Panc1 (cell line): ENCODE measurements around the gene MEF2D. TPM values are rescaled to one million over a fixed set of nuclear protein-coding genes. Genes with fewer than 3 reads are reported as not detected.

ENCODE experiments used
- ATAC-seq: fragments of 200-7000 bp; cut with Tn5 transposase; 2 replicates; pipeline ENCODE4 v1.9.1; 2020; ENCODE audit warnings: mild to moderate bottlenecking, moderate library complexity
- BruUV-seq: library from RNA; stranded (reverse); fragments of 400-500 nt; replicated peaks from 2 replicates; lab custom pipeline; 2021; lab: Mats Ljungman, UMichigan
- CTCF ChIA-PET: fragments of 300-600 bp; sonication (Branson Sonifier 250); formaldehyde crosslinking; loops from one replicate; lab custom pipeline; 2022; ENCODE audit warnings: antibody characterized with exemption; lab: Charles Lee
- POLR2A ChIA-PET: fragments of 300-600 bp; sonication (Branson Sonifier 250); formaldehyde crosslinking; loops from one replicate; lab custom pipeline; 2022; ENCODE audit warnings: antibody characterized with exemption; lab: Charles Lee
- DNase-seq: peaks from one replicate; pipeline ENCODE4 v3.0.0-alpha.2; 2010; ENCODE audit warnings: low read depth, low spot score
- H3K27ac ChIP-seq: 2 replicates; pipeline ENCODE4 v1.5.1; 2011; ENCODE audit warnings: mild to moderate bottlenecking, low read length, inconsistent platforms
- H3K27me3 ChIP-seq: fragments of 200-500 bp; sonication (Bioruptor generic); 2 replicates; pipeline ENCODE4 v1.6.0; 2014; ENCODE audit warnings: low read length, inconsistent platforms; ENCODE audit not compliant: control insufficient read depth, insufficient read depth
- H3K36me3 ChIP-seq: fragments of 200-500 bp; sonication (Bioruptor generic); 2 replicates; pipeline ENCODE4 v1.5.1; 2014; ENCODE audit warnings: inconsistent platforms, mild to moderate bottlenecking, low read length, moderate library complexity; ENCODE audit not compliant: control insufficient read depth, insufficient read depth
- H3K4me1 ChIP-seq: 2 replicates; pipeline ENCODE4 v1.5.1; 2011; ENCODE audit warnings: inconsistent platforms, mild to moderate bottlenecking, low read length, moderate library complexity; ENCODE audit not compliant: control insufficient read depth, insufficient read depth
- H3K4me3 ChIP-seq, 2 experiments: 2 replicates each; pipeline ENCODE4 v1.5.1; 2011 to 2012; ENCODE audit warnings: low read depth in 2 of 2, low read length in 2 of 2, mild to moderate bottlenecking in 2 of 2, inconsistent platforms in 1 of 2, moderate library complexity in 1 of 2
- H3K9me3 ChIP-seq: fragments of 200-500 bp; sonication (Bioruptor generic); 2 replicates; pipeline ENCODE4 v1.5.1; 2014; ENCODE audit warnings: low read depth, mild to moderate bottlenecking, inconsistent platforms, low read length, moderate library complexity; ENCODE audit not compliant: control insufficient read depth, insufficient read depth
- CTCF ChIP-seq: fragments of 450-650 bp; IDR thresholded peaks from 2 replicates; pipeline ENCODE4 v1.5.1; 2017; ENCODE audit warnings: mild to moderate bottlenecking
- POLR2AphosphoS5 ChIP-seq: IDR thresholded peaks from 2 replicates; pipeline ENCODE4 v1.6.1; 2012; ENCODE audit warnings: mild to moderate bottlenecking, low read depth, low read length, moderate library complexity
- REST ChIP-seq, 2 experiments: IDR thresholded peaks; 2 replicates each; pipeline ENCODE4 v1.6.1; 2011 to 2012; ENCODE audit warnings: low read depth in 2 of 2, control low read depth in 1 of 2, low read length in 1 of 2, mild to moderate bottlenecking in 1 of 2, moderate library complexity in 1 of 2; ENCODE audit not compliant: insufficient read depth in 1 of 2
- SIN3A ChIP-seq: IDR thresholded peaks from 2 replicates; pipeline ENCODE4 v1.6.1; 2012; ENCODE audit warnings: low read depth, mild to moderate bottlenecking, low read length, moderate library complexity, borderline replicate concordance; ENCODE audit not compliant: insufficient read depth
- TCF7L2 ChIP-seq: IDR thresholded peaks from 2 replicates; pipeline ENCODE4 v1.6.1; 2011; ENCODE audit warnings: mild to moderate bottlenecking, low read depth, low read length, inconsistent platforms
- in situ Hi-C: cut with HindIII; loops from 2 replicates; pipeline ENCODE4 v1.10.0; 2016; ENCODE audit warnings: low sequenced_read_pairs, low pct_unique_long_range_greater_than_20kb
- intact Hi-C: fragments of 100-400 bp; cut with micrococcal nuclease; formaldehyde crosslinking; loops from one replicate; pipeline ENCODE4 v1.10.0; 2022; ENCODE audit not compliant: unreplicated experiment
- total RNA-seq: library from RNA; stranded (reverse); gene quantifications from one replicate; pipeline ENCODE4 v1.2.1, GENCODE V29; 2021; ENCODE audit not compliant: unreplicated experiment

The MEF2D gene
- total RNA-seq, 1 experiment from 2014 or later, result 30.9 TPM

GRCh38 chr1:156495401-156496140 is 5.0 kb downstream of the MEF2D start:
- intact Hi-C loops, result no loop called here
- Histone ChIP-seq H3K27ac (no peak overlapping the region), H3K9me3 (no peaks in the 10 kb centered on the region), H3K36me3 (peaks cover 8% of the 10 kb centered on the region; the same call in 1 of the 2 replicates), H3K4me3 (no peak overlapping the region), H3K4me1 (peaks cover 45% of the 10 kb centered on the region), H3K27me3 (no peaks in the 10 kb centered on the region)
- in situ Hi-C loops, result no loop called here
- DNase-seq (no peak), ATAC-seq (no peak)
- POLR2A ChIA-PET, result no interaction called here
- CTCF ChIA-PET, result interaction anchor here (0.6 kb wide), 1 partner anchor 24 kb away, joined by 4 read pairs; no protein-coding TSS in a partner anchor
- no TSS peak for BruUV-seq
- no peak for TF ChIP-seq CTCF
- TF ChIP-seq SIN3A, result no peak
- TF ChIP-seq POLR2AphosphoS5, result no peak
- TF ChIP-seq TCF7L2, result no peak
- TF ChIP-seq REST (IDR thresholded peaks at IDR 0.05; ENCODE audit: insufficient read depth in 1 of 2, low read depth in 2 of 2, low read length in 1 of 2), result no peak

GRCh38 chr1:156494309-156494895 is 6.2 kb downstream of the MEF2D start:
- ChIA-PET CTCF (no interaction called here), POLR2A (no interaction called here)
- H3K4me3 ChIP-seq, result no peak overlapping the region
- in situ Hi-C loops, result no loop called here
- no peak for TF ChIP-seq POLR2AphosphoS5
- TF ChIP-seq CTCF, result no peak
- no peak for TF ChIP-seq SIN3A
- TF ChIP-seq REST (IDR thresholded peaks at IDR 0.05; ENCODE audit: insufficient read depth in 1 of 2, low read depth in 2 of 2, low read length in 1 of 2), result no peak
- no peak for TF ChIP-seq TCF7L2
- no TSS peak for BruUV-seq
- H3K9me3 ChIP-seq, result no peaks in the 10 kb centered on the region
- H3K27ac ChIP-seq, result no peak overlapping the region
- ATAC-seq, result no peak
- no peaks in the 10 kb centered on the region for H3K27me3 ChIP-seq
- no peak for DNase-seq
- no peaks in the 10 kb centered on the region; the same call in 1 of the 2 replicates for H3K36me3 ChIP-seq
- intact Hi-C loops, result no loop called here
- peaks cover 55% of the 10 kb centered on the region for H3K4me1 ChIP-seq
